ENCODE results near the gene SNAPC4.

Gene SNAPC4

GRCh38 chr9:136392538-136393449 lies 7.2 kb downstream of the SNAPC4 start:
- DNase-seq (ENCODE audit: low spot score) = no peak

DNA sequence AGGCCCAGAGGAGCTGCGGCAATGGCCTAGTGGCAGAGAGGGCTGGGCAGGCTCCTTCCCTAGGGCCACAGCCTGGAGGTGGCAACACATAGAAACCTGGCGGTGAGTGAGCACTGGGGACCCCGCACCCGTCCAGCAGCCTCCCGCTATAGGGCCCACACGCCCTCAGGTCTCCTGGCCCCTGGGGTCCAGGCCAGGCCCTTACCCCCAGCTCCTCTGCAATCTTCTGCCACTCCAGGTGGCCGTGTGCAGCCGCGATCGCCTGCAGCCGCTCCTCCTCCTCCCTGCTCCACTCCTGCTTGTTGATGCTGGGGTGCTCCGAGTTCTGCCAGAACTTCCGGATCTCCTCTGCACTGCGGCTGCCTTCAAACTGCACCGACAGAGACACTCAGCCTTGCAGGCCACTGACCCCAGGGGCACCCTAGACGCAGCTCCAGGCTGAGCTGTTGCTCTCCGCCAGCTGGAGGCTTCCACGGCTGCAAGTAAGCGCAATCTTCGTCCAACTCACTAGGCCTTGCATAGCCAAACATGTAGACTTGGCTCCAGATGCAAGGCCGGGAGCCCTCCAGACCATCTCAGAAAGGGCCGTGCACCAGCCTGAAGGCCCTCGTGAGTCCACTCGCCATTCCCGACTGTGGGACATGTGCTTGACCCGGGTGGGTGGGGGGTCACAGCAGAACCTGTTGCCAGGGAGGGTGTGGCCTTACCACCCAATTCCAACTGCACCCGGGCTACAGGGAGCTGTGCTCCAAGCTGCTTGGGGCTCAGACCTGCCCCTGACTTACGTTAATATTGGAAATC lies 8.0 kb downstream of the SNAPC4 start:
- no peak for DNase-seq (ENCODE audit: low spot score)

DNA sequence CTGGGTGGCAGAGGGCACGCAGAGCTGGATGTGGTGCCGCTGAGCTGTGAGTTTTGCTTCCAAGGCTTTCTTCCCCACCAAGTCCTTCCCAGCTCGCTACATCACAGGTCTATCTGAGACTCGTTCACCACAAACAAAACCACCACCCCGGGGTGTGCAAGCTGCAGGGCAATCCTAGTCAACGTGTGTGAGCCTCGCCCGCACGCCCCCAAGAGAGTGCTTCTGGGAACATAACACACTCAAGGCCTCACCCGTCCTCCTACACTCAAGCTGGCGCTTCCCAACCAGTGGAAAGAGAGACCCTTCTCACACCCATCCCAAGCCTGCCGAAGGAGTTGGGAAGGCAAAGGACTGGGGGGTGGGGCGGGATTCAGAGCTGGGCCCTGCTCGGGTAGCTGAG lies 10.6 kb downstream of the SNAPC4 start:
- no peak for DNase-seq (ENCODE audit: low spot score)

DNA sequence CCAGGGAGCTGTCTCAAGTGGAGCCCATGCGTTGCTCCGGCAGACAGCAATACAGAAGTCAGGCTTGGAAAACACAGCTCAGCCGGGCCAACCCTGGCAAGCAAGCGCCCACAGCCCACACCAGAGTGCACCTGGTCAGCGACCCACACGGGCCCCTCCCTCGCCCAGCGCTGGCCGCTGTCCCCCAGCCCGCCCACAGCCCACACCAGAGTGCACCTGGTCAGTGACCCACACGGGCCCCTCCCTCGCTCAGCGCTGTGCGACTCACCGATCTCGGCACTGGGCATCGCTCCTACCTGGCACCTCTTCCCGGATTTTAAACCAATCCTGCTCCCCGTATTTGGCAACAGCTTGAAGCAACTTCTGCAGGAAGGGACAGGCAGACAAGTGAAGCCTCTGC lies 12.8 kb downstream of the SNAPC4 start:
- no peak for DNase-seq (ENCODE audit: low spot score)

DNA sequence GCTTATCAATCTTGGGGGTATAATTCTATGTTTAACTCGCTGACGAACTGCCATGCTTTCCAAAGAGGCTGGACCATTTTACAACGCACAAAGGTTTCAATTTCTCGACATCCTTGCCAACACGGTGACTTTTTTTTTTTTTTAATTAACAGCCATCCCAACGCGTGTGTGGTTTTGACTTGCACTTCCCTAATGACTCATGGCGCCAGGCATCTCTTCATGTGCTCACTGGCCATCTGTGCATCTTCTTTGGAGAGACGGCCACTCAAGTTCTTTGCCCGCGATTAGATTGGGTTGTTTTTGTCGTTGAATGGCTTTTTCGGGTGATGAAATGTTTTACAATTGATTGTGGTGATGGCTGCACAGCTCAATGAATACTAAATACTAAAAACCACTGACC lies 14.0 kb downstream of the SNAPC4 start:
- DNase-seq (ENCODE audit: low spot score) = no peak

DNA sequence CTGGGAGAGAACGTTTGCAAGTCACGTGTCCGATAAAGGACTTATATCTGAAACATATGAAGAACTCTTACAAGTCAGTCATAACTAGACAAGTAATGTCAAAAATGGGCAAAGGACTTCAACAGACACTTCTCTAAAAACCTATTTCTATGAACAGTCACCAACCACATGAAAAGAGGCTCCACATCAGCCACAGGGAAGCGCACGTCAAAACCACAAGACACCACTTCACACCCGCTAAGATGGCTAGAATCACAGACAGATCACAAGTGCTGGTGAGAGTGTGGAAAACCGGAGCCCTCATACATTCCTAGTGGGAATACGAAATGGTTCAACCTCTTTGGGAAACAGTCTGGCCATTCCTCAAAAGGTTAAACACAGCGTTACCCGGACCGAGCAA lies 15.0 kb downstream of the SNAPC4 start:
- DNase-seq (ENCODE audit: low spot score) = no peak

- no peak for DNase-seq (ENCODE audit: low spot score)
Measured at GRCh38 chr9:136383436-136383835, 16.5 kb downstream of the SNAPC4 start.

DNA sequence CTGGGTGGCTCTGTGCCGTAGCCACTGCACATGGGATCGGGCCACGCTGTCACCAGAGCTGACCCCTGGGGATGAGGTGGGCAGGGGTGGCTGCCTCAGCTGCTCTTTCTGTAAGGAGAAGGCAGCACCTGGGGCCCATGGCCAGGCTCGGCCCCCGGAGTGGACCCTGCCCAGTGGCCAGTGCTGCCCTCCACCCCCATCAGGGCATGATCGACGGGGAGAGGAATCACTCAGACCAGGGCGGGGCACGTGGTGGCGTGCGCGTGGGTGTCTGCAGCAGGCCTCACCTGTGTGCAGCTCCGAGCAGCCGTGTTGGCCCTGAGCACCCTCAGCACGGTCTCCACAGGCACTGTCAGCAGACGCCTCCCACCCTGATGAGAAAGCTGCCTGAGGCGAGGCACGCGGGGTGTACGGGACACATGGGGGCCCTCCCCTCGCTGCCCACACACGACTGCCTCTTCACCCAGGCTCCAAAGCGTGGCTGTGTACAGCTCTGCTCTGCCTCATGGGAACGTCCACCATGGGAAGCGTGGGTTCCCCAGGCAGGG lies 17.9 kb downstream of the SNAPC4 start:
- DNase-seq (ENCODE audit: low spot score) = no peak

- no peak for DNase-seq (ENCODE audit: low spot score)
Measured at GRCh38 chr9:136381311-136381710, 18.7 kb downstream of the SNAPC4 start.

DNA sequence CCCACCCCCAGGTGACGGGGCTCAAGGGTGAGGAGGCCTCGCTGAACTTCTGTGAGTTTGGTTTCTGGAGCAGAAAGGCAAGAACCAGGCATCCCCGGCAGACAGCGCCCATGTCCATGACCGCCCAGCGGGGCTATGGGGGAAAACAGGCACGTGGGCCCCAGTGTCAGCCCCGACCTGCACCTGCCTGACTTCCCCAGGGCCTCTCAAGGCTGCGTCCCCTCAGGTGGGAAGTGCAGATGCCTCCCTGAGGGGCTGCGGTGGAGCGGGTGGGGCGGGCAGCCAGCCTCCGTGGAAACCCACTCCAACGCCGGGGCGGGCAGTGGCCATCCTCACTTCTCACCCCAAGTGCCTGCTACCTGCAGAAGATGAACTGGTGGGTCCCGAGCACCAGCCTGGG lies 19.6 kb downstream of the SNAPC4 start:
- DNase-seq (ENCODE audit: low spot score) = no peak

GRCh38 chr9:136379891-136380290 lies 20.1 kb downstream of the SNAPC4 start:
- no peak for DNase-seq (ENCODE audit: low spot score)

DNA sequence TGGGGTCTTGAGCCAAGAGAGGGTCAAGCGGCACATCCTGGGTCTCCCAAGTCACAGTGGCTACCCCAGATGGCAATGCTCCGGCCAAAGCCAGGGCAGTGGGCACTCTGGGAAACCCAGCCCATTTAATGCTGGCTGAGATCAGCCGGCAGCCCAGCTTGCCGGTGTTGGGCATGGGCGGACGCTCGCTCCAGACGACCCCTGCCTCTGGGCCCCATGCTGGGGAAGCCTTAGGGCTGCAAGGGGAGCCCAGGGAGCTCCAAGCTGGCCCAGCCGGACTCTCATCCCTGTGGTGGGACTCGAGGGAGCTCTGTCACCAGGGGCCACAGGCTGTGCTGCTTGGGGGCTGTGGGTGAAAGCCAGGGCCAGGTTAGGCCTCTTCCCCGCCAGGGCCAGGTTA lies 20.6 kb downstream of the SNAPC4 start:
- DNase-seq (ENCODE audit: low spot score) = no peak

GRCh38 chr9:136379003-136379287 lies 21.0 kb downstream of the SNAPC4 start:
- DNase-seq (ENCODE audit: low spot score) = no peak

GRCh38 chr9:136378170-136379002 lies 21.6 kb downstream of the SNAPC4 start:
- DNase-seq (ENCODE audit: low spot score) = no peak

- DNase-seq (ENCODE audit: low spot score) = no peak
Measured at GRCh38 chr9:136377341-136378169, 22.4 kb downstream of the SNAPC4 start.

DNA sequence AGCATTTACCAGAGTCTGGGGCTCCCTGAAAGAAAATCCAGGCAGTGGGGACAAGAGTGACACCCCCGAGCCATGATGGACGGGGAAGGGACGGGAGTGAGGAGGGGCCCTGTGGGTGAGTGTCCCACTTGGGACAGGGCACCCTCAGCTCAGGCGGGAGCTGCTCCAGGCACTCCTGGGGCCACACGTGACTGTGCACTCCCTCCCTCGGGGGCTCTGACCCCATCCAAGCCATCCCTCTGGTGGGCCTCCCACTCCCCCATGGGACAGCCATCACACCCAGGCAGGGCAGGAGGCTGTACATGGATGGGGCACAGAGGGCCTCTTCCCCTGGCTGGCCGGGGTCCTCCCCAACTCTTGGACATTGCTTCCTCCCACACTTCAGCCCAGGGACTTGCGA lies 23.5 kb downstream of the SNAPC4 start:
- DNase-seq (ENCODE audit: low spot score) = no peak

GRCh38 chr9:136375096-136375495 lies 24.9 kb downstream of the SNAPC4 start:
- DNase-seq (ENCODE audit: low spot score) = no peak

DNA sequence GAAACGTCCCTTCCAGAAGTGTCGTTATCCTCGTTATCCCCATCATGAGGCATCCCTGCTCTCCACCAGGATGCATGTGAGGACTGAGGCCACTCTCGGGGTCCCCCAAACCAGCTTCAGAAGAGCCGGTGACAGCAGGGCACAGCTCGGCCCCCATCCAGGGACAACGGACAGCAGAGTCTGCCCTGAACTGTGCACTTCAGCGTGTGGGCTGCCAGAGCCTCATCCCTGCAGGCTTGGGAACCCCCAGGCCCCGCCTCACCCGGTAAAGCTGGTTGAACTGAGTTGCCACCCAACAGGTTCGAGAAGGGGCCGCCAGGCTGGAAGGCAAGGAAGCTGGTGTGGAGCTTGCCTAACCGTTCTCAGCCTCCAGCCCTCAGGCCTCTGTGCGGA lies 25.8 kb downstream of the SNAPC4 start:
- no peak for DNase-seq (ENCODE audit: low spot score)

GRCh38 chr9:136373300-136374182 lies 26.4 kb downstream of the SNAPC4 start, which contains the start of gene CARD9:
Gene CARD9 (minus strand): TSS chr9:136373669. CDS start chr9:136372078, 1,591 bp downstream.
- no peak for DNase-seq (ENCODE audit: low spot score)
